DOHH2 (cell line): ENCODE results near the gene SCFD2.

Experiments used
- EZH2phosphoT487 ChIP-seq: fragments of 200-600 bp; sonication (generic); IDR thresholded peaks from 2 replicates; pipeline ENCODE4 v1.6.1; 2017; ENCODE audit warnings: borderline replicate concordance, mild to moderate bottlenecking, antibody characterized with exemption, low read length, moderate library complexity, mixed read lengths
- TF ChIP-seq, protein P1 (sequence below): fragments of 200-600 bp; sonication (generic); IDR thresholded peaks from one replicate; pipeline ENCODE4 v1.5.1; 2014; ENCODE audit warnings: antibody characterized with exemption, mild to moderate bottlenecking, low read depth, low read length; ENCODE audit not compliant: poor library complexity, severe bottlenecking

GRCh38 chr4:52912608-52913007 lies 453.3 kb downstream of the SCFD2 start:
- TF ChIP-seq, protein P1, sequence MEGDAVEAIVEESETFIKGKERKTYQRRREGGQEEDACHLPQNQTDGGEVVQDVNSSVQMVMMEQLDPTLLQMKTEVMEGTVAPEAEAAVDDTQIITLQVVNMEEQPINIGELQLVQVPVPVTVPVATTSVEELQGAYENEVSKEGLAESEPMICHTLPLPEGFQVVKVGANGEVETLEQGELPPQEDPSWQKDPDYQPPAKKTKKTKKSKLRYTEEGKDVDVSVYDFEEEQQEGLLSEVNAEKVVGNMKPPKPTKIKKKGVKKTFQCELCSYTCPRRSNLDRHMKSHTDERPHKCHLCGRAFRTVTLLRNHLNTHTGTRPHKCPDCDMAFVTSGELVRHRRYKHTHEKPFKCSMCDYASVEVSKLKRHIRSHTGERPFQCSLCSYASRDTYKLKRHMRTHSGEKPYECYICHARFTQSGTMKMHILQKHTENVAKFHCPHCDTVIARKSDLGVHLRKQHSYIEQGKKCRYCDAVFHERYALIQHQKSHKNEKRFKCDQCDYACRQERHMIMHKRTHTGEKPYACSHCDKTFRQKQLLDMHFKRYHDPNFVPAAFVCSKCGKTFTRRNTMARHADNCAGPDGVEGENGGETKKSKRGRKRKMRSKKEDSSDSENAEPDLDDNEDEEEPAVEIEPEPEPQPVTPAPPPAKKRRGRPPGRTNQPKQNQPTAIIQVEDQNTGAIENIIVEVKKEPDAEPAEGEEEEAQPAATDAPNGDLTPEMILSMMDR = no peak
- TF ChIP-seq EZH2phosphoT487 = no peak
